ENCODE measurements around the gene FTSJ3.

DNA sequence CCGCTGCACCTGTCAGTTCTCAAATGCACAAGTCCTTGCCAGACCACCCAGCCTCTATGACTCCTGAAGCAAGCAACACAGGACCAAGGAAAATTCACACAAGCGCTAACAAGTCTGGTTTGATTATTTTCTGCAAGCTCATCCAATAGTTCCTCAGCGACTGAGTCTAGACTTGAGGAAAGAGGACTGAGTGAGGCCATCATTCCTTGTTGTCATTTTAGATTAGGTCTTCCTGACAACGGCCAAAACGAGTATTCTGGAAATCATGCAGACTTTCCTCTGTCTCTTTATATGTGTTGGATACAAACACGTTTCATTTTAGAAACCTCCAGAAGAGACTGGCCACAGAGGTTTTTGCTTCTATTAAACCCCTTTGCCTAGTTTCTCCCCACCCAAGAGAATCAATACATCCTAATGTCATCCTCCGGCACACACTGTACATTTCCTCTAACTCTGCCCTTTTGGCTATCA is 54.6 kb downstream of the FTSJ3 start:
- TF ChIP-seq CTCF (conservative IDR thresholded peaks at IDR 0.05) (no peak), ZFX (IDR thresholded peaks at IDR 0.05) (no peak)

Measured in C4-2B (cell line).